ENCODE measurements around the gene ACYP2.

Gene ACYP2

GRCh38 chr2:54228945-54229344 lies 113.5 kb downstream of the ACYP2 start:
- DNase-seq (ENCODE audit: extremely low spot score), result no peak
- ChIA-PET CTCF (no interaction called here), POLR2A (no interaction called here)
- no peak for TF ChIP-seq ZNF384 (IDR thresholded peaks at IDR 0.05)
- no peak for TF ChIP-seq ARNT (IDR thresholded peaks at IDR 0.05)
- TF ChIP-seq LEF1 (IDR thresholded peaks at IDR 0.05; ENCODE audit: borderline replicate concordance), result no peak
- no peak for TF ChIP-seq SUZ12 (IDR thresholded peaks at IDR 0.05)
- TF ChIP-seq NFRKB (IDR thresholded peaks at IDR 0.05), result no peak
- TF ChIP-seq TARDBP (IDR thresholded peaks at IDR 0.05), result no peak
- TF ChIP-seq BHLHE40 (IDR thresholded peaks at IDR 0.05; ENCODE audit: borderline replicate concordance), result no peak
- TF ChIP-seq ELF4 (IDR thresholded peaks at IDR 0.05), result no peak
- no peak for TF ChIP-seq FOXM1 (IDR thresholded peaks at IDR 0.05; ENCODE audit: borderline replicate concordance)
- TF ChIP-seq SP1 (IDR thresholded peaks at IDR 0.05), result no peak
- TF ChIP-seq, protein P1, sequence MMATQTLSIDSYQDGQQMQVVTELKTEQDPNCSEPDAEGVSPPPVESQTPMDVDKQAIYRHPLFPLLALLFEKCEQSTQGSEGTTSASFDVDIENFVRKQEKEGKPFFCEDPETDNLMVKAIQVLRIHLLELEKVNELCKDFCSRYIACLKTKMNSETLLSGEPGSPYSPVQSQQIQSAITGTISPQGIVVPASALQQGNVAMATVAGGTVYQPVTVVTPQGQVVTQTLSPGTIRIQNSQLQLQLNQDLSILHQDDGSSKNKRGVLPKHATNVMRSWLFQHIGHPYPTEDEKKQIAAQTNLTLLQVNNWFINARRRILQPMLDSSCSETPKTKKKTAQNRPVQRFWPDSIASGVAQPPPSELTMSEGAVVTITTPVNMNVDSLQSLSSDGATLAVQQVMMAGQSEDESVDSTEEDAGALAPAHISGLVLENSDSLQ (IDR thresholded peaks at IDR 0.05), result no peak
- no peak for TF ChIP-seq FOXK2 (IDR thresholded peaks at IDR 0.05)
- TF ChIP-seq HDGF (IDR thresholded peaks at IDR 0.05; ENCODE audit: borderline replicate concordance), result no peak
- TF ChIP-seq L3MBTL2 (conservative IDR thresholded peaks at IDR 0.05), result no peak
- no peak for TF ChIP-seq CTBP1 (IDR thresholded peaks at IDR 0.05; ENCODE audit: borderline replicate concordance)
- TF ChIP-seq FOXA1 (IDR thresholded peaks at IDR 0.05), result no peak

GRCh38 chr2:54233832-54234649 lies 118.6 kb downstream of the ACYP2 start:
- POLR2A ChIA-PET, result no interaction called here
- CTCF ChIA-PET, result no interaction called here
- DNase-seq (ENCODE audit: extremely low spot score), result no peak
- TF ChIP-seq SUZ12 (IDR thresholded peaks at IDR 0.05) (no peak), HDGF (IDR thresholded peaks at IDR 0.05; ENCODE audit: borderline replicate concordance) (no peak), FOXA1 (IDR thresholded peaks at IDR 0.05) (no peak), CTBP1 (IDR thresholded peaks at IDR 0.05; ENCODE audit: borderline replicate concordance) (no peak)
- TF ChIP-seq, protein P1 (IDR thresholded peaks at IDR 0.05), result no peak

- no peak for DNase-seq (ENCODE audit: extremely low spot score)
- CTCF ChIA-PET, result no interaction called here
- TF ChIP-seq BHLHE40 (IDR thresholded peaks at IDR 0.05; ENCODE audit: borderline replicate concordance) (no peak), FOXM1 (IDR thresholded peaks at IDR 0.05; ENCODE audit: borderline replicate concordance) (no peak), TARDBP (IDR thresholded peaks at IDR 0.05) (no peak), ARNT (IDR thresholded peaks at IDR 0.05) (no peak), ELF4 (IDR thresholded peaks at IDR 0.05) (no peak), L3MBTL2 (conservative IDR thresholded peaks at IDR 0.05) (no peak), CTBP1 (IDR thresholded peaks at IDR 0.05; ENCODE audit: borderline replicate concordance) (no peak), FOXA1 (IDR thresholded peaks at IDR 0.05) (no peak), ZNF384 (IDR thresholded peaks at IDR 0.05) (no peak), HDGF (IDR thresholded peaks at IDR 0.05; ENCODE audit: borderline replicate concordance) (no peak), NFRKB (IDR thresholded peaks at IDR 0.05) (no peak), FOXK2 (IDR thresholded peaks at IDR 0.05) (no peak), SUZ12 (IDR thresholded peaks at IDR 0.05) (no peak)
- TF ChIP-seq, protein P1 (IDR thresholded peaks at IDR 0.05), result no peak
- POLR2A ChIA-PET, result no interaction called here
Observed at GRCh38 chr2:54237428-54237827, 122.0 kb downstream of the ACYP2 start.

- no peak for TF ChIP-seq LEF1 (IDR thresholded peaks at IDR 0.05; ENCODE audit: borderline replicate concordance)
- no peak for TF ChIP-seq BHLHE40 (IDR thresholded peaks at IDR 0.05; ENCODE audit: borderline replicate concordance)
- no peak for TF ChIP-seq ARNT (IDR thresholded peaks at IDR 0.05)
- TF ChIP-seq CTBP1 (IDR thresholded peaks at IDR 0.05; ENCODE audit: borderline replicate concordance), result no peak
- TF ChIP-seq FOXM1 (IDR thresholded peaks at IDR 0.05; ENCODE audit: borderline replicate concordance), result no peak
- no peak for TF ChIP-seq FOXA1 (IDR thresholded peaks at IDR 0.05)
- no peak for TF ChIP-seq HDGF (IDR thresholded peaks at IDR 0.05; ENCODE audit: borderline replicate concordance)
- TF ChIP-seq SUZ12 (IDR thresholded peaks at IDR 0.05), result no peak
- no peak for TF ChIP-seq SP1 (IDR thresholded peaks at IDR 0.05)
- TF ChIP-seq ZNF384 (IDR thresholded peaks at IDR 0.05), result no peak
- no peak for TF ChIP-seq FOXK2 (IDR thresholded peaks at IDR 0.05)
- TF ChIP-seq TARDBP (IDR thresholded peaks at IDR 0.05), result no peak
- TF ChIP-seq ELF4 (IDR thresholded peaks at IDR 0.05), result no peak
- no peak for TF ChIP-seq NFRKB (IDR thresholded peaks at IDR 0.05)
- TF ChIP-seq L3MBTL2 (conservative IDR thresholded peaks at IDR 0.05), result no peak
- TF ChIP-seq, protein P1 (IDR thresholded peaks at IDR 0.05), result no peak
- POLR2A ChIA-PET, result no interaction called here
- DNase-seq (ENCODE audit: extremely low spot score), result no peak
- CTCF ChIA-PET, result no interaction called here
Observed at GRCh38 chr2:54239427-54239826, 124.0 kb downstream of the ACYP2 start.

DNA sequence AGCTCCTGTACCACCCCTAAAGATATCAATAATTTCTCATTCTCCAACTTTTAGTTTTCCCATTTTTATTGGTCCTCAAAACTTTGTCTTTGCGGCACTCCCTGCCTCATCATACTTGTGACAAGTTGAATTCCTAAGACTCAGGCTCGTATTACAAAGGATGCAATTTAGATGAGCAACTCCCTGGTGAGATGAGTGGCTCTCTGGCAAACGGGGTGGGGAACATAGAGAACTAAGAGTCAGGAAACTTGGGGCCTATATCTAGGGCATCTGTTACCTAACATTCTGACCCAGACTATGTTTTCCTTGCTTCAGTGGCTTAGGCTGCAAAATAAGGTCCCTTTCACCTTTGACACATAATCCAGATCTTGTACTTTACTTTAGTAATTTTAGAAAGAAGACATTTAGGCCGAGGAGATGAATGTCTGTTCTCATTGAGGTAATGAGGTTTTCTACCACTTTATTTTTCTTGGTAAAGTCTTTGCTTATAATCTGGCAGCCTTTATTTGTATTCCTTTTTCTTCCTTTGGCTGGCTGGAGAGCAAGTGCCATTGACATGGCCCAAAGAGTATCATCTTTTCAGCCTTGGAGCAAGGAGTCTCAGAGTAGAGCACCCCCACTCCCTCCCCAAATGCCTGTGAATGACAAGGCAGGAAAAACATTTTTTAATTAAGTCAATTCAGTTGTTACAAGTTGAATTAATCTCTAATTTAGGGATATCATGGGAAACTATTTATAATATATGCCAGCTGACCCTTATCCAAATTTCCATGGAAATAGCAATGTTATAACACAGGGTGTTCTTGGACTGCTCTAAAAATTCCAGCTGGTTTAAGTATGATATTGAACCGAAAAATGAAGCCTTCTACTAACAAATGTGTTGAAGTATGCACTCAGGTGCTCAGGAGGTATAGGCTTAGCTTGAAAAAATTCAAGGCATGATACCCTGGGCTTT lies 125.4 kb downstream of the ACYP2 start:
- ChIA-PET POLR2A (no interaction called here), CTCF (no interaction called here)
- no peak for DNase-seq (ENCODE audit: extremely low spot score)
- TF ChIP-seq L3MBTL2 (conservative IDR thresholded peaks at IDR 0.05) (no peak), ZNF384 (IDR thresholded peaks at IDR 0.05) (no peak)
